COLO829 (cell line): Measurements from ENCODE around the gene HBB.
"Not testable (repeated sequence)": the region's sequence is repeated elsewhere in the genome, so short reads cannot be mapped to it uniquely, and the experiment has no call there.

Experiments
- DNase-seq: peaks from one replicate; pipeline ENCODE4 v3.0.0; 2012; ENCODE audit warnings: low spot score

HBB gene

DNA sequence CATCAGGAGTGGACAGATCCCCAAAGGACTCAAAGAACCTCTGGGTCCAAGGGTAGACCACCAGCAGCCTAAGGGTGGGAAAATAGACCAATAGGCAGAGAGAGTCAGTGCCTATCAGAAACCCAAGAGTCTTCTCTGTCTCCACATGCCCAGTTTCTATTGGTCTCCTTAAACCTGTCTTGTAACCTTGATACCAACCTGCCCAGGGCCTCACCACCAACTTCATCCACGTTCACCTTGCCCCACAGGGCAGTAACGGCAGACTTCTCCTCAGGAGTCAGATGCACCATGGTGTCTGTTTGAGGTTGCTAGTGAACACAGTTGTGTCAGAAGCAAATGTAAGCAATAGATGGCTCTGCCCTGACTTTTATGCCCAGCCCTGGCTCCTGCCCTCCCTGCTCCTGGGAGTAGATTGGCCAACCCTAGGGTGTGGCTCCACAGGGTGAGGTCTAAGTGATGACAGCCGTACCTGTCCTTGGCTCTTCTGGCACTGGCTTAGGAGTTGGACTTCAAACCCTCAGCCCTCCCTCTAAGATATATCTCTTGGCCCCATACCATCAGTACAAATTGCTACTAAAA is at the start of gene HBB:
Gene HBB (minus strand): TSS at position 340 of the 579 bp plus-strand sequence. CDS start 50 bp downstream, at position 290.
- DNase-seq: no peak

GRCh38 chr11:5275369-5276110 is 48.7 kb upstream of the HBB start:
- DNase-seq: no peak

- DNase-seq: no peak
Measured at GRCh38 chr11:5274395-5274794, 47.5 kb upstream of the HBB start.

DNA sequence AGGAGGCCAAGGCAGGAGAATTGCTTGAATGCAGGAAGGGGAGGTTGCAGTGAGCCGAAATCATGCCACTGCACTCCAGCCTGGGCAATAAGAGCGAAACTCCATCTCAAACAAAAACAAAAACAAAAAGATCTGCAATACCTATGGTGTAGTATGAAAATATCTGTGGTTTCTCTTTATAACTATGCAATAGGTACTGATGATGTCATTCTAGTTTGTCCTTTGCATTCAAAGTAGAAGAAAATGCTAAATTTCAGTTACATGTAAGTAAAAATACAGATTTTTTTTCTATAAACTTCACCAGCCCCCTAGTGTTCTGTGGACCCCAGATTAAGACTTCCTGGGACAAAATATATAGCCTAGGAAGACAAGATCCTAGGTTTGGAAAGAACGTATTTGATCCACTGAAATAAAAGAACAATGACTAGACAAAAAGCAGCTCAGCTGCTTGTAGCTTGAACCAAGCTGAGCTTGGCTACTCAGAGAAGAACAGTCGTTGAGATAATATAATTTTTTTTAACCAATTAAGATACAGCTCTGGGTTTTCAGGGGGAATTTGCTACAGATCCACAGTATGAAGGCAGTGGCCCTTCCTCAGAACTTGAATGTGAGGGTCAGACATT is 45.6 kb upstream of the HBB start:
- DNase-seq: no peak

- DNase-seq: no peak
Measured at GRCh38 chr11:5269715-5270147, 42.9 kb upstream of the HBB start, which contains the start of gene HBE1. HBE1 (minus strand) TSS chr11:5269945; CDS start chr11:5269890, 55 bp downstream.

DNA sequence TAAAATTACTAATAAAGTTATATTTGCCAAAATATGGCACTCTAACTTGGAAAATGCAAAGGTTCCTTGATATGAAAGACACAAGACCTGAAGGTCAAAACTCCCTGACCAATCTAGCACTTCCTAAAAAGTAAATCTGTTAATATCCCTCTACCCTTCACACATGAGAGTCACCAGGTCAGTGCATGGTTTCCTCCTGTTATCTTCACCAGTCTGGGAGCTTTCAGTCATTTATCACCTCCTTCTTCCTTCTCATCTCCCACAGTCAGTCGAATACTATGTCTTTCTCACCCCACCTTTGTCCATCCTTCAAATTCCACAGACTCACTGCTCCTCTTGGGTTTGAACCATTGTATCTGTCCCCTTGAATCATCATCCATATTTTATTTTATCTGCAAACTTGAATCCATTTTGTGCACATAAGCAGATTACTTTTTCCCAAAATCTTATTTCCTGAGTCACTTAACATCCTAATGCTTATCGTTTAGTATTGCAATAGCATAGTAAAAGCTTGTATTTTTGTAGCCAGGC is 40.2 kb upstream of the HBB start:
- DNase-seq: no peak

GRCh38 chr11:5266609-5267008 is 39.7 kb upstream of the HBB start:
- no peak for DNase-seq

DNA sequence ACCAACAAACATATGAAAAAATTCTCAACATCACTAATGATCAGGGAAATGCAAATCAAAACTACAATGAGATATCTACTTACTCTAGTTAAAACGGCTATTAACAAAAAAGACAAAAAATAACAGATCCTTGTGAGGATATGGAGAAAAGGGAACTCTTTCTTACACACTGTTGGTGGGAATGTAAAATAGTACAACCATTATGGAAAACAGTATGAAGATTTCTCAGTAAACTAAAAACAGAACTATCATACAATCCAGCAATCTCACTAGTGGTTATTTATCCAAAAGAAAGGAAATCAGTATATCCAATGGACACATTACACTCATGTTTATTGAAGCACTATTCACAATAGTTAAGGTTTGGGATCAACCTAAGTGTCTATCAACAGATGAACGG is 39.0 kb upstream of the HBB start:
- no peak for DNase-seq

DNA sequence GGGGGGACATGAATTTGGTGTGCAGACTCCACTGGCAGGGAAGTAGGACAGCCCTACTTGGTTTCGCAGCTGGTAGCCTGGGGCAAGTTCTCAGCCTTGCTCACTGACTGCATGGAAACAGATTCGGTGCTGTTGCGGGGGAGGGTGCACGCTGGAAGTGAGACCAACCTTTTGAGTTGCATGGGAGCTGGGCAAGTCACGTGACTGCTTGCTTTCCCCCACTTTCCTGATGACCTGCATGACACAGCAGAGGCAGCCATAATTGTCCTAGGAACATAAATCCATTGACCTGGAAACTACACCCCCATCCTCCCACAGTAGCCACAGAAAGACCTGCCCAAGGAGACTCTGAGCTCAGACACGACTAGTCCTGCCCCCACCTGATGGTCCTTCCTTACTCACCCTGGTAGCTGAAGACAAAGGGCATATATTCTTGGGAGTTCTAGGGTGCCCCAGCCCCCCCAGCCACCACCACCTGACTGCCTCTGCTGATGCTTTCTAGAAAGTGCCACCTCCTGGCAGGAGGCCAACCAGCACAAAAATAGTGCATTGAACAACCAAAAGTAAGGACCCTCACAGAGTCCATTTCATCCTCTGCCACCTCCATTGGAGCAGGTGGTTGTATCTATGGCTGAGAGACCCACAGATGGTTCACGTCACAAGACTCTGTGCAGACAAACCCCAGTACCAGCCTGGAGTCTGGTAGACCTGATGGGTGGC is 31.8 kb upstream of the HBB start:
- DNase-seq: no peak

- DNase-seq: no peak
Measured at GRCh38 chr11:5257296-5257695, 30.4 kb upstream of the HBB start.

DNA sequence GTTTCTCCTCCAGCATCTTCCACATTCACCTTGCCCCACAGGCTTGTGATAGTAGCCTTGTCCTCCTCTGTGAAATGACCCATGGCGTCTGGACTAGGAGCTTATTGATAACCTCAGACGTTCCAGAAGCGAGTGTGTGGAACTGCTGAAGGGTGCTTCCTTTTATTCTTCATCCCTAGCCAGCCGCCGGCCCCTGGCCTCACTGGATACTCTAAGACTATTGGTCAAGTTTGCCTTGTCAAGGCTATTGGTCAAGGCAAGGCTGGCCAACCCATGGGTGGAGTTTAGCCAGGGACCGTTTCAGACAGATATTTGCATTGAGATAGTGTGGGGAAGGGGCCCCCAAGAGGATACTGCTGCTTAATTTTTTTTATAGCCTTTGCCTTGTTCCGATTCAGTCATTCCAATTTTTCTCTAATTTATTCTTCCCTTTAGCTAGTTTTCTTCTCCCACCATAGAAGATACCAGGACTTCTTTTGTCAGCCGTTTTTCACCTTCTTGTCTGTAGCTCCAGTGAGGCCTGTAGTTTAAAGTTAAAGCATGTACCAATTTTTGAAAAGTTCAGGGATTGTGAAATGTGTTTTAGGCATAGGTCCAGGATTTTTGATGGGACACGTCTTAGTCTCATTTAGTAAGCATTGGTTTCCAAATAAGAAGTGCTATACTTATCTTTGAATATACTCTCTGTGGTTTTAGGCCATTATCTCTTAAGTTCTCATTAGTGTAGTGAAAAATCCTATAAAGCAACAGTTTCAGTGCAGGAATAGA is 28.0 kb upstream of the HBB start, which contains the start of gene HBG2:
Gene HBG2 (minus strand): TSS at position 136 of the 768 bp plus-strand sequence. CDS start 53 bp downstream, at position 83.
- not testable (repeated sequence) for DNase-seq

DNA sequence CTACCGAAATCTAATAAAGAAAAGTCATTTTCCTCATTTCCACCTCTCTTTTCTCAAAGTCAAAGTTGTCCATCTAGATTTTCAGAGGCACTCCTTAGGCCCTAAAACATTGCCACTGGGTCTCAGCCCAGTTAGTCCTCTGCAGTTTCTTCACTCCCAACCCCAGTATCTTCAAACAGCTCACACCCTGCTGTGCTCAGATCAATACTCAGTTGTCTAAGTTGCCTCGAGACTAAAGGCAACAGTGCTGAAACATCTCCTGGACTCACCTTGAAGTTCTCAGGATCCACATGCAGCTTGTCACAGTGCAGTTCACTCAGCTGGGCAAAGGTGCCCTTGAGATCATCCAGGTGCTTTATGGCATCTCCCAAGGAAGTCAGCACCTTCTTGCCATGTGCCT is 27.2 kb upstream of the HBB start:
- DNase-seq: not testable (repeated sequence)

DNA sequence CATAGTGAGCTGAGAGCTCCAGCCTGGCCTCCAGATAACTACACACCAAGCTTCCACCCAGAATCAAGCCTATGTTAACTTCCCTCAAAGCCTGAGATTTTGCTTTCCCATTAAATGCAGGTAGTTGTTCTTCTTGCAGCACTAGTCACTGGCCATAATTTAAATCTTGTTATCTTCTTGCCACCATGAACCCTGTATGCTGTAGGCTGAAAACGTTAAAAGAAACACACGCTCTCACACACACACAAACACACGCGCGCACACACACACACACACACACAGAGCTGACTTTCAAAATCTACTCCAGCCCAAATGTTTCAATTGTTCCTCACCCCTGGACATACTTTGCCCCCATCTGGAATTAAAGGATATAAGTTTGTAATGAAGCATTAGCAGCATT is 26.6 kb upstream of the HBB start:
- DNase-seq: not testable (repeated sequence)

- no peak for DNase-seq
Measured at GRCh38 chr11:5252919-5253265, 26.0 kb upstream of the HBB start.

- no peak for DNase-seq
Measured at GRCh38 chr11:5252192-5252918, 25.5 kb upstream of the HBB start.

GRCh38 chr11:5251746-5252145 is 24.9 kb upstream of the HBB start:
- no peak for DNase-seq

GRCh38 chr11:5250543-5251204 is 23.8 kb upstream of the HBB start:
- no peak for DNase-seq

- not testable (repeated sequence) for DNase-seq
Measured at GRCh38 chr11:5249807-5250396, 23.0 kb upstream of the HBB start, which contains the start of gene HBG1. HBG1 (minus strand) TSS chr11:5249857; CDS start chr11:5249804, 53 bp downstream.

GRCh38 chr11:5248498-5248897 is 21.6 kb upstream of the HBB start:
- DNase-seq: not testable (repeated sequence)
